Endothelial cell of umbilical vein (primary cell): ENCODE measurements around the gene CXCL9. TPM values are rescaled to one million over a fixed set of nuclear protein-coding genes. Genes with fewer than 3 reads are reported as not detected.

ENCODE experiments used
- BruUV-seq: library from RNA; stranded (reverse); fragments of 400-500 nt; replicated peaks from 2 replicates; lab custom pipeline; 2021; lab: Mats Ljungman, UMichigan
- CTCF ChIA-PET: fragments of 300-600, 350-600 bp; sonication (Branson Sonifier 250); formaldehyde crosslinking; loops from one replicate; lab custom pipeline; 2021; ENCODE audit warnings: antibody characterized with exemption, inconsistent platforms; lab: Charles Lee
- POLR2A ChIA-PET: fragments of 300-600, 350-600 bp; sonication (Branson Sonifier 250); formaldehyde crosslinking; loops from one replicate; lab custom pipeline; 2021; ENCODE audit warnings: antibody characterized with exemption, inconsistent platforms; lab: Charles Lee
- DNase-seq: peaks from one replicate; pipeline ENCODE4 v3.0.0-alpha.2; 2011; ENCODE audit warnings: low read depth, low spot score
- FAIRE-seq: peaks from 2 replicates; lab custom pipeline; 2011; peaks lifted over from hg19 to GRCh38; lab: Jason Lieb, UNC
- H2AFZ ChIP-seq: 2 replicates; pipeline ENCODE4 v1.6.0; 2012; ENCODE audit warnings: low read depth, low read length, control low read depth, inconsistent platforms
- H3K27ac ChIP-seq: 2 replicates; pipeline ENCODE4 v1.5.1; 2011; ENCODE audit warnings: low read depth, mild to moderate bottlenecking, control low read depth, low read length, moderate library complexity; ENCODE audit not compliant: insufficient read depth
- H3K27me3 ChIP-seq, 2 experiments: 2 replicates each; pipeline versions ENCODE4 v1.6.0 to v1.6.1; 2011; ENCODE audit warnings: low read length in 2 of 2, mixed read lengths in 1 of 2; ENCODE audit not compliant: control insufficient read depth in 2 of 2, insufficient read depth in 2 of 2
- H3K36me3 ChIP-seq, 2 experiments: 2 replicates in 1 of 2; 3 replicates in 1 of 2; pipeline ENCODE4 v1.5.1; 2011; ENCODE audit warnings: low read length in 2 of 2, mild to moderate bottlenecking in 1 of 2, moderate library complexity in 1 of 2; ENCODE audit not compliant: control insufficient read depth in 2 of 2, insufficient read depth in 2 of 2; ENCODE audit errors: extremely low read depth in 1 of 2
- H3K4me1 ChIP-seq: 3 replicates; pipeline ENCODE4 v1.5.1; 2011; ENCODE audit warnings: mild to moderate bottlenecking, low read length; ENCODE audit not compliant: control insufficient read depth, insufficient read depth; ENCODE audit errors: extremely low read depth
- H3K4me2 ChIP-seq: 2 replicates; pipeline ENCODE4 v1.6.1; 2011; ENCODE audit warnings: low read length, control low read depth, mixed read lengths; ENCODE audit not compliant: insufficient read depth
- H3K4me3 ChIP-seq, 3 experiments: fragments of 200-600 bp in 1 of 3; sonication (generic), shearing (Covaris generic) in 1 of 3; replicated peaks in 1 of 3; 2 replicates each; pipeline ENCODE4 v1.5.1; 2011 to 2016; ENCODE audit warnings: control low read depth in 3 of 3, low read length in 3 of 3, mild to moderate bottlenecking in 2 of 3, inconsistent platforms in 1 of 3, low read depth in 1 of 3, moderate library complexity in 1 of 3; ENCODE audit not compliant: insufficient read depth in 1 of 3
- H3K79me2 ChIP-seq: 2 replicates; pipeline ENCODE4 v1.6.0; 2012; ENCODE audit warnings: low read length, inconsistent platforms; ENCODE audit not compliant: control insufficient read depth, insufficient read depth
- H3K9ac ChIP-seq: replicated peaks from 2 replicates; pipeline ENCODE3; 2011; ENCODE audit warnings: low read length, control low read depth; ENCODE audit not compliant: insufficient read depth; ENCODE audit errors: extremely low read depth
- H3K9me1 ChIP-seq: replicated peaks from 3 replicates; pipeline ENCODE4 v1.6.0; 2011; ENCODE audit warnings: mild to moderate bottlenecking, low read length; ENCODE audit not compliant: control insufficient read depth, insufficient read depth; ENCODE audit errors: extremely low read depth
- H3K9me3 ChIP-seq: replicated peaks from 2 replicates; pipeline ENCODE4 v1.5.1; 2012; ENCODE audit warnings: low read length, inconsistent platforms; ENCODE audit not compliant: control insufficient read depth, insufficient read depth
- H4K20me1 ChIP-seq: replicated peaks from 2 replicates; pipeline ENCODE3; 2011; ENCODE audit warnings: mild to moderate bottlenecking, low read length; ENCODE audit not compliant: control insufficient read depth, insufficient read depth; ENCODE audit errors: extremely low read depth
- EZH2 ChIP-seq: IDR thresholded peaks from 2 replicates; pipeline ENCODE4 v1.6.1; 2012; ENCODE audit warnings: borderline replicate concordance, low read depth, mild to moderate bottlenecking, moderate library complexity, low read length, inconsistent platforms; ENCODE audit not compliant: severe bottlenecking
- FOS ChIP-seq: IDR thresholded peaks from 2 replicates; pipeline ENCODE4 v1.6.1; 2011; ENCODE audit warnings: mild to moderate bottlenecking, low read length, moderate library complexity, borderline replicate concordance; ENCODE audit not compliant: insufficient read depth
- GATA2 ChIP-seq: IDR thresholded peaks from 2 replicates; pipeline ENCODE4 v1.7.0; 2011; ENCODE audit warnings: low read depth, mild to moderate bottlenecking, moderate library complexity, mixed read lengths, low read length; ENCODE audit not compliant: insufficient read length, insufficient read depth
- JUN ChIP-seq: IDR thresholded peaks from 2 replicates; pipeline ENCODE4 v1.6.1; 2011; ENCODE audit warnings: borderline replicate concordance, low read depth; ENCODE audit not compliant: insufficient read length, insufficient read depth
- MYC ChIP-seq: IDR thresholded peaks from one replicate; pipeline ENCODE4 v1.6.1; 2011; ENCODE audit warnings: mild to moderate bottlenecking, low read depth, low read length
- POLR2A ChIP-seq: IDR thresholded peaks from 2 replicates; pipeline ENCODE4 v1.6.1; 2012; ENCODE audit warnings: low read depth, mild to moderate bottlenecking, control low read depth, low read length
- POLR2AphosphoS5 ChIP-seq: IDR thresholded peaks from 2 replicates; pipeline ENCODE4 v1.6.1; 2012; ENCODE audit warnings: low read depth, mild to moderate bottlenecking, control low read depth, low read length, moderate library complexity; ENCODE audit not compliant: insufficient read depth
- dilution Hi-C: fragments of 300-500 bp; cut with MboI; formaldehyde crosslinking; loops from one replicate; pipeline ENCODE4 v1.15.0; 2019; ENCODE audit warnings: low sequenced_read_pairs; ENCODE audit not compliant: extremely low pct_ligation_motif_present
- intact Hi-C: fragments of 100-400 bp; cut with micrococcal nuclease; formaldehyde crosslinking; loops from one replicate; pipeline ENCODE4 v1.10.0; 2022
- polyA plus RNA-seq, 4 experiments: library from polyadenylated mRNA; depleted of rRNA in 3 of 4; stranded (reverse) in 3 of 4; unstranded in 1 of 4; fragments of >200 nt; gene quantifications; 2 replicates each; pipeline versions ENCODE4 v1.2.1 to v1.2.3, GENCODE V29; 2011 to 2012; ENCODE audit warnings: missing spikeins in 1 of 4
- total RNA-seq: library from RNA; stranded (reverse); gene quantifications from 2 replicates; pipeline ENCODE4 v1.2.3, GENCODE V29; 2021
- TF ChIP-seq, protein P1 (sequence below): IDR thresholded peaks from 2 replicates; pipeline ENCODE4 v1.6.1; 2011; ENCODE audit not compliant: insufficient read depth, insufficient read length
- TF ChIP-seq, protein P2 (sequence below), 2 donors: IDR thresholded peaks; 1 replicate in 1 of 2; 2 replicates in 1 of 2; pipeline ENCODE4 v1.5.1; 2011; ENCODE audit warnings: low read length in 2 of 2, mild to moderate bottlenecking in 2 of 2, moderate library complexity in 2 of 2, control low read depth in 1 of 2, inconsistent platforms in 1 of 2, low read depth in 1 of 2; ENCODE audit not compliant: insufficient read depth in 1 of 2; ENCODE audit errors: extremely low read depth in 1 of 2

The CXCL9 gene
- total and polyA plus RNA-seq, 2 donors (not counting 3 experiments of a cell fraction or from before 2014, with no cell fraction given) = not detected

DNA sequence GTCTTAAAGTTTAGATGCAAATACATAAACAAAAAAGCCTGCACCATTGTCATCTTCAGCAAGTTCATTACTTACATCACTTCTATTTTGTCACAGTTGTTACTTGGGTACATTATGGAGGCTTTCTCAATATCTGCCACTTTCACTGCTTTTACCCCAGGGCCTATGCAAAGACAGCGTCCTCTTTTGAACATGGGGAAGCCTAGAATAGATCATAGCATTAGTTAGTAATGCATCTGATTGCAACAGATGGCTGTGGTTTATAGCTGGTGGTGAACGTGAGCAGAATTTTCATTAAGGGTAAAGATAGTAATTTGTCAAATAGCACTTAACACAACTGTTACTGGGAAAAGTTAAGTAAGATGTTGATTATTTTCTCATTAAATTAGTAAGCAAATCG is 27.8 kb upstream of the CXCL9 start:
- DNase-seq (no peak), FAIRE-seq (no peak)
- intact Hi-C loops = no loop called here
- Histone ChIP-seq H3K4me1 (peaks cover 11% of the 10 kb centered on the region), H3K36me3 (no peaks in the 10 kb centered on the region), H3K79me2 (no peaks in the 10 kb centered on the region), H3K9me1 (no peaks in the 10 kb centered on the region), H3K27me3 (no peaks in the 10 kb centered on the region), H3K4me3 (no peak overlapping the region), H3K9ac (no peak overlapping the region), H3K9me3 (no peaks in the 10 kb centered on the region), H3K4me2 (no peak overlapping the region), H4K20me1 (no peaks in the 10 kb centered on the region), H2AFZ (no peak overlapping the region), H3K27ac (no peak overlapping the region)
- ChIA-PET POLR2A (interaction anchor here (1.4 kb wide), 1 partner anchor 39 kb away, joined by 3 read pairs; no protein-coding TSS in a partner anchor), CTCF (interaction anchor here (0.6 to 2.7 kb wide), 4 partner anchors 19 to 39 kb away, joined by 3 to 33 read pairs (median 6); no protein-coding TSS in a partner anchor)
- TF ChIP-seq FOS (no peak), POLR2A (no peak), MYC (no peak), JUN (no peak), POLR2AphosphoS5 (no peak), EZH2 (no peak), GATA2 (no peak)
- TF ChIP-seq, protein P1, sequence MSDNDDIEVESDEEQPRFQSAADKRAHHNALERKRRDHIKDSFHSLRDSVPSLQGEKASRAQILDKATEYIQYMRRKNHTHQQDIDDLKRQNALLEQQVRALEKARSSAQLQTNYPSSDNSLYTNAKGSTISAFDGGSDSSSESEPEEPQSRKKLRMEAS = no peak
- TF ChIP-seq, protein P2, sequence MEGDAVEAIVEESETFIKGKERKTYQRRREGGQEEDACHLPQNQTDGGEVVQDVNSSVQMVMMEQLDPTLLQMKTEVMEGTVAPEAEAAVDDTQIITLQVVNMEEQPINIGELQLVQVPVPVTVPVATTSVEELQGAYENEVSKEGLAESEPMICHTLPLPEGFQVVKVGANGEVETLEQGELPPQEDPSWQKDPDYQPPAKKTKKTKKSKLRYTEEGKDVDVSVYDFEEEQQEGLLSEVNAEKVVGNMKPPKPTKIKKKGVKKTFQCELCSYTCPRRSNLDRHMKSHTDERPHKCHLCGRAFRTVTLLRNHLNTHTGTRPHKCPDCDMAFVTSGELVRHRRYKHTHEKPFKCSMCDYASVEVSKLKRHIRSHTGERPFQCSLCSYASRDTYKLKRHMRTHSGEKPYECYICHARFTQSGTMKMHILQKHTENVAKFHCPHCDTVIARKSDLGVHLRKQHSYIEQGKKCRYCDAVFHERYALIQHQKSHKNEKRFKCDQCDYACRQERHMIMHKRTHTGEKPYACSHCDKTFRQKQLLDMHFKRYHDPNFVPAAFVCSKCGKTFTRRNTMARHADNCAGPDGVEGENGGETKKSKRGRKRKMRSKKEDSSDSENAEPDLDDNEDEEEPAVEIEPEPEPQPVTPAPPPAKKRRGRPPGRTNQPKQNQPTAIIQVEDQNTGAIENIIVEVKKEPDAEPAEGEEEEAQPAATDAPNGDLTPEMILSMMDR (IDR thresholded peaks at IDR 0.05; ENCODE audit: extremely low read depth in 1 of 2, insufficient read depth in 1 of 2, low read depth in 1 of 2, low read length in 2 of 2) = no peak
- no TSS peak for BruUV-seq
- dilution Hi-C loops = no loop called here
